Parathyroid adenoma (tissue), 2 donors: Measurements from ENCODE around the gene RELN.
"Not testable (repeated sequence)": the region's sequence is repeated elsewhere in the genome, so short reads cannot be mapped to it uniquely, and the experiment has no call there.

ENCODE experiments used
- H2AFZ ChIP-seq: fragments of 300-600 bp; sonication (generic); one replicate; pipeline ENCODE4 v1.7.0; 2017; ENCODE audit warnings: antibody characterized with exemption, mild to moderate bottlenecking
- H3K27ac ChIP-seq: fragments of 300-600 bp; sonication (generic); one replicate; pipeline ENCODE4 v1.7.0; 2017
- H3K27me3 ChIP-seq: fragments of 300-600 bp; sonication (generic); one replicate; pipeline ENCODE4 v1.7.0; 2017; ENCODE audit warnings: low read length; ENCODE audit not compliant: control insufficient read depth, insufficient read depth
- H3K36me3 ChIP-seq: fragments of 300-600 bp; sonication (generic); one replicate; pipeline ENCODE4 v1.7.0; 2017; ENCODE audit warnings: low read length; ENCODE audit not compliant: control insufficient read depth, insufficient read depth
- H3K4me1 ChIP-seq: fragments of 300-600 bp; sonication (generic); one replicate; pipeline ENCODE4 v1.7.0; 2017; ENCODE audit warnings: control low read depth
- H3K4me2 ChIP-seq: fragments of 300-600 bp; sonication (generic); one replicate; pipeline ENCODE4 v1.7.0; 2017; ENCODE audit warnings: low read length
- H3K4me3 ChIP-seq: fragments of 300-600 bp; sonication (generic); one replicate; pipeline ENCODE4 v1.7.0; 2017; ENCODE audit warnings: low read depth, low read length
- H3K79me2 ChIP-seq: fragments of 300-600 bp; sonication (generic); one replicate; pipeline ENCODE4 v1.7.0; 2017; ENCODE audit warnings: control low read depth
- H3K9ac ChIP-seq: fragments of 300-600 bp; sonication (generic); one replicate; pipeline ENCODE4 v1.7.0; 2017; ENCODE audit warnings: mild to moderate bottlenecking
- H3K9me3 ChIP-seq: fragments of 300-600 bp; sonication (generic); one replicate; pipeline ENCODE4 v1.7.0; 2017; ENCODE audit warnings: low read length; ENCODE audit not compliant: control insufficient read depth
- CTCF ChIP-seq: fragments of 300-600 bp; sonication (generic); IDR thresholded peaks from one replicate; pipeline ENCODE4 v1.7.0; 2017; ENCODE audit warnings: antibody characterized with exemption, mild to moderate bottlenecking
- donor health status: primary hyperparathyroidism.

The RELN gene

GRCh38 chr7:103902917-103903316, 86.5 kb downstream of the RELN start:
- Histone ChIP-seq H3K79me2 (no peaks in the 10 kb centered on the region), H3K27ac (no peak overlapping the region), H3K4me2 (no peak overlapping the region), H3K9ac (no peak overlapping the region), H3K4me3 (no peak overlapping the region), H3K36me3 (no peaks in the 10 kb centered on the region), H3K9me3 (no peaks in the 10 kb centered on the region), H3K27me3 (no peaks in the 10 kb centered on the region), H3K4me1 (no peaks in the 10 kb centered on the region), H2AFZ (no peak overlapping the region)
- no peak for TF ChIP-seq CTCF

GRCh38 chr7:103896826-103897225, 92.6 kb downstream of the RELN start:
- not testable (repeated sequence) for H3K79me2 ChIP-seq, H3K9ac ChIP-seq, H3K4me2 ChIP-seq, H3K36me3 ChIP-seq, H2AFZ ChIP-seq, H3K27me3 ChIP-seq, H3K4me1 ChIP-seq, H3K4me3 ChIP-seq, H3K9me3 ChIP-seq, H3K27ac ChIP-seq

- no peak overlapping the region for H3K4me2 ChIP-seq
- no peaks in the 10 kb centered on the region for H3K27me3 ChIP-seq
- H3K4me1 ChIP-seq, result no peaks in the 10 kb centered on the region
- H3K36me3 ChIP-seq, result no peaks in the 10 kb centered on the region
- H3K4me3 ChIP-seq, result no peak overlapping the region
- no peaks in the 10 kb centered on the region for H3K9me3 ChIP-seq
- no peak overlapping the region for H3K27ac ChIP-seq
- no peak overlapping the region for H3K9ac ChIP-seq
- no peak for TF ChIP-seq CTCF
- H2AFZ ChIP-seq, result no peak overlapping the region
- H3K79me2 ChIP-seq, result no peaks in the 10 kb centered on the region
Observed at GRCh38 chr7:103894656-103895596, 94.5 kb downstream of the RELN start.

GRCh38 chr7:103893350-103893749, 96.1 kb downstream of the RELN start:
- Histone ChIP-seq H3K4me3 (no peak overlapping the region), H3K9me3 (no peaks in the 10 kb centered on the region), H3K4me2 (no peak overlapping the region), H2AFZ (no peak overlapping the region), H3K4me1 (no peaks in the 10 kb centered on the region), H3K36me3 (no peaks in the 10 kb centered on the region), H3K27me3 (no peaks in the 10 kb centered on the region), H3K79me2 (no peaks in the 10 kb centered on the region), H3K27ac (no peak overlapping the region), H3K9ac (no peak overlapping the region)
- no peak for TF ChIP-seq CTCF

- no peak overlapping the region for H3K27ac ChIP-seq
- no peaks in the 10 kb centered on the region for H3K36me3 ChIP-seq
- no peaks in the 10 kb centered on the region for H3K27me3 ChIP-seq
- no peaks in the 10 kb centered on the region for H3K9me3 ChIP-seq
- H3K4me1 ChIP-seq, result no peaks in the 10 kb centered on the region
- no peaks in the 10 kb centered on the region for H3K79me2 ChIP-seq
- H2AFZ ChIP-seq, result no peak overlapping the region
- H3K9ac ChIP-seq, result no peak overlapping the region
- no peak overlapping the region for H3K4me3 ChIP-seq
- no peak overlapping the region for H3K4me2 ChIP-seq
- TF ChIP-seq CTCF, result no peak
Observed at GRCh38 chr7:103889451-103889850, 100.0 kb downstream of the RELN start.
